Fibroblast of pulmonary artery (primary cell): ENCODE measurements around the gene AGXT.

Experiments used
- DNase-seq: peaks from one replicate; pipeline ENCODE4 v3.0.0-alpha.2; 2010; ENCODE audit warnings: low read depth
- H3K4me3 ChIP-seq: replicated peaks from 2 replicates; pipeline ENCODE4 v1.5.1; 2011; ENCODE audit warnings: low read depth, mild to moderate bottlenecking, control low read depth, low read length, moderate library complexity
- CTCF ChIP-seq: IDR thresholded peaks from 2 replicates; pipeline ENCODE4 v1.5.1; 2011; ENCODE audit warnings: mild to moderate bottlenecking, control low read depth, low read length, inconsistent platforms; ENCODE audit errors: missing control alignments

Gene AGXT

GRCh38 chr2:240888890-240889573, 20.4 kb downstream of the AGXT start:
- no peak for DNase-seq
- H3K4me3 ChIP-seq = no peak overlapping the region
- no peak for TF ChIP-seq CTCF

GRCh38 chr2:240889601-240890560, 21.3 kb downstream of the AGXT start:
- no peak overlapping the region for H3K4me3 ChIP-seq
- DNase-seq = no peak
- no peak for TF ChIP-seq CTCF

- DNase-seq = no peak
- no peak for TF ChIP-seq CTCF
- H3K4me3 ChIP-seq = no peak overlapping the region
These were observed 22.1 kb downstream of the AGXT start for GRCh38 chr2:240890691-240891090.

- TF ChIP-seq CTCF = no peak
- H3K4me3 ChIP-seq = no peak overlapping the region
- DNase-seq = no peak
These were observed 23.1 kb downstream of the AGXT start for GRCh38 chr2:240891492-240892340.

- no peak for DNase-seq
- TF ChIP-seq CTCF = no peak
- H3K4me3 ChIP-seq = no peak overlapping the region
These were observed 23.7 kb downstream of the AGXT start for GRCh38 chr2:240892356-240892755.

GRCh38 chr2:240892925-240893324, 24.3 kb downstream of the AGXT start:
- DNase-seq = no peak
- no peak for TF ChIP-seq CTCF
- no peak overlapping the region for H3K4me3 ChIP-seq
